ENCODE results near the gene NPAS3. TPM values are rescaled to one million over a fixed set of nuclear protein-coding genes. Genes with fewer than 3 reads are reported as not detected.

NPAS3 gene
- total RNA-seq, 1 donor from 2014 or later, result 6.1 TPM

- DNase-seq (ENCODE audit: low spot score, unreplicated experiment), result peak; percentile 36
- H3K9me3 Mint-ChIP-seq (ENCODE audit: low read depth), result no peaks in the 10 kb centered on the region
- H3K27me3 Mint-ChIP-seq, result peaks cover 5% of the 10 kb centered on the region
These were observed 271.6 kb downstream of the NPAS3 start for GRCh38 chr14:33210311-33210710.

GRCh38 chr14:33218026-33218425 is 279.3 kb downstream of the NPAS3 start:
- H3K27ac Mint-ChIP-seq, result no peak overlapping the region
- TF ChIP-seq CTCF (IDR thresholded peaks at IDR 0.05; ENCODE audit: unreplicated experiment), result no peak
- no peak overlapping the region for H3K4me3 Mint-ChIP-seq (ENCODE audit: low read depth)
- no peaks in the 10 kb centered on the region for H3K36me3 Mint-ChIP-seq (ENCODE audit: insufficient read depth)
- H3K4me1 Mint-ChIP-seq (ENCODE audit: low read depth), result no peaks in the 10 kb centered on the region
- no peak for DNase-seq (ENCODE audit: low spot score, unreplicated experiment)
- H3K9me3 Mint-ChIP-seq (ENCODE audit: low read depth), result no peaks in the 10 kb centered on the region
- H3K27me3 Mint-ChIP-seq, result no peaks in the 10 kb centered on the region

More at GRCh38 chr14:33210311-33210710, 271.6 kb downstream of the NPAS3 start:
- no peaks in the 10 kb centered on the region for H3K4me1 Mint-ChIP-seq (ENCODE audit: low read depth)
- H3K36me3 Mint-ChIP-seq (ENCODE audit: insufficient read depth), result no peaks in the 10 kb centered on the region
- no peak overlapping the region for H3K4me3 Mint-ChIP-seq (ENCODE audit: low read depth)
- no peak overlapping the region for H3K27ac Mint-ChIP-seq
- no peak for TF ChIP-seq CTCF (IDR thresholded peaks at IDR 0.05; ENCODE audit: unreplicated experiment)

- H3K9me3 Mint-ChIP-seq (ENCODE audit: low read depth), result no peaks in the 10 kb centered on the region
- H3K36me3 Mint-ChIP-seq (ENCODE audit: insufficient read depth), result no peaks in the 10 kb centered on the region
- DNase-seq (ENCODE audit: low spot score, unreplicated experiment), result no peak
- H3K27me3 Mint-ChIP-seq, result no peaks in the 10 kb centered on the region
- no peak overlapping the region for H3K4me3 Mint-ChIP-seq (ENCODE audit: low read depth)
- H3K4me1 Mint-ChIP-seq (ENCODE audit: low read depth), result peaks cover 2% of the 10 kb centered on the region
- TF ChIP-seq CTCF (IDR thresholded peaks at IDR 0.05; ENCODE audit: unreplicated experiment), result no peak
- no peak overlapping the region for H3K27ac Mint-ChIP-seq
These were observed 281.3 kb downstream of the NPAS3 start for GRCh38 chr14:33219957-33220356.

- peaks cover 2% of the 10 kb centered on the region for H3K4me1 Mint-ChIP-seq (ENCODE audit: low read depth)
- H3K27ac Mint-ChIP-seq, result no peak overlapping the region
- no peak for TF ChIP-seq CTCF (IDR thresholded peaks at IDR 0.05; ENCODE audit: unreplicated experiment)
- peaks cover 9% of the 10 kb centered on the region for H3K27me3 Mint-ChIP-seq
- no peak overlapping the region for H3K4me3 Mint-ChIP-seq (ENCODE audit: low read depth)
- no peaks in the 10 kb centered on the region for H3K9me3 Mint-ChIP-seq (ENCODE audit: low read depth)
- DNase-seq (ENCODE audit: low spot score, unreplicated experiment), result no peak
- H3K36me3 Mint-ChIP-seq (ENCODE audit: insufficient read depth), result no peaks in the 10 kb centered on the region
These were observed 290.7 kb downstream of the NPAS3 start for GRCh38 chr14:33229269-33229929.

DNA sequence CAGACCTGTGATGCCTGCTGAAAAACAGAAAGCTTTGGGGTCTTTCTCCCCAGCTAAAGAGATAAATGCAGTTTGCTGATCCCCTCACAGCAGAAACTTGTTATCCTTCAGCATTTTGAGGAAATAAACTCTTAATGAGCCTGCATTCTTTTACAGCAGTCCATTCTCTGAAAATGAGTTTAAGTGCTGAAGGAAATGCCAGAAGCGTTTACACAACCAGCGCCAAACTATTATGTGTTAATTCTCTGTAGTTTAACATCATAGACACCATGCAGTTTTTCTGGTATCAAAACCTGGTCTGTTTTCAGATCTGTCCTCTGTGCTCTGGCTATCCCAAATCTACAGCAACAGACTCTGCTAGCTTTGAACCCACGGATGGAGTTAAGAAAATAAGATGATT is 291.3 kb downstream of the NPAS3 start:
- H3K27me3 Mint-ChIP-seq, result peaks cover 9% of the 10 kb centered on the region
- DNase-seq (ENCODE audit: low spot score, unreplicated experiment), result no peak
- no peak overlapping the region for H3K27ac Mint-ChIP-seq
- H3K9me3 Mint-ChIP-seq (ENCODE audit: low read depth), result no peaks in the 10 kb centered on the region
- H3K36me3 Mint-ChIP-seq (ENCODE audit: insufficient read depth), result no peaks in the 10 kb centered on the region
- peaks cover 1% of the 10 kb centered on the region for H3K4me1 Mint-ChIP-seq (ENCODE audit: low read depth)
- TF ChIP-seq CTCF (IDR thresholded peaks at IDR 0.05; ENCODE audit: unreplicated experiment), result no peak
- H3K4me3 Mint-ChIP-seq (ENCODE audit: low read depth), result no peak overlapping the region

Measured in progenitor cell of endocrine pancreas (in vitro differentiated cells).